ENCODE measurements around the gene OSER1.

Gene OSER1

GRCh38 chr20:44204832-44205215, 5.7 kb downstream of the OSER1 start:
- TF ChIP-seq, protein P1, sequence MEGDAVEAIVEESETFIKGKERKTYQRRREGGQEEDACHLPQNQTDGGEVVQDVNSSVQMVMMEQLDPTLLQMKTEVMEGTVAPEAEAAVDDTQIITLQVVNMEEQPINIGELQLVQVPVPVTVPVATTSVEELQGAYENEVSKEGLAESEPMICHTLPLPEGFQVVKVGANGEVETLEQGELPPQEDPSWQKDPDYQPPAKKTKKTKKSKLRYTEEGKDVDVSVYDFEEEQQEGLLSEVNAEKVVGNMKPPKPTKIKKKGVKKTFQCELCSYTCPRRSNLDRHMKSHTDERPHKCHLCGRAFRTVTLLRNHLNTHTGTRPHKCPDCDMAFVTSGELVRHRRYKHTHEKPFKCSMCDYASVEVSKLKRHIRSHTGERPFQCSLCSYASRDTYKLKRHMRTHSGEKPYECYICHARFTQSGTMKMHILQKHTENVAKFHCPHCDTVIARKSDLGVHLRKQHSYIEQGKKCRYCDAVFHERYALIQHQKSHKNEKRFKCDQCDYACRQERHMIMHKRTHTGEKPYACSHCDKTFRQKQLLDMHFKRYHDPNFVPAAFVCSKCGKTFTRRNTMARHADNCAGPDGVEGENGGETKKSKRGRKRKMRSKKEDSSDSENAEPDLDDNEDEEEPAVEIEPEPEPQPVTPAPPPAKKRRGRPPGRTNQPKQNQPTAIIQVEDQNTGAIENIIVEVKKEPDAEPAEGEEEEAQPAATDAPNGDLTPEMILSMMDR (IDR thresholded peaks at IDR 0.05) = no peak

DNA sequence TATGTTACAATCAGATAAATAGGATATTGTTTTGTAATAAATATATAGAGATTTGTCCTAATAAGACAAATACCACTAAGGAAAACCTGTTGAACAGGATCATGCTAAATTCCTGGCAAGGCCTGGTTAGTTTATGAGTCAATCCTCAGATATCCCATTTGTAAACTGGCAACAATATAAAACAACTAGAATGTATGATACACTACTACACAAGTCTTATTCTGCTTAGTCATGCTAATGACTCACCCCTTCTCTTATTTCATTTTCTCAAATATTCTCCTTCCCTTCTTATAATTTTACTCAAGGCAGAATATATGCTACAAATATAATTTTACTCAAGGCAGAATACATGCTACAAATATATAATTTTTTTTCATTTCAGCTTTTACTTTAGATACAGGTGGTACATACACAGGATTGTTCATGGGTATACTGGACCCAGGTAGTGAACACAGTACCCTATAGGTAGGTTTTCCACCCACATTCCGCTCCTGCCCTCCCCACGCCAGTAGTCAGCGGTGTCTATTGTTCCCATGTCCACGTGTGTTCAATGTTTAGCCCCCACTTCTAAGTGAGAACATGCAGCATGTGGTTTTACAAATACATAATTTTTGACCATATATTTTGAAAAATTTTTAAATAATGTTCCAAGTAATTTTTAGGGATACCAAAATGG, 6.3 kb downstream of the OSER1 start:
- TF ChIP-seq, protein P1 (IDR thresholded peaks at IDR 0.05) = no peak

- TF ChIP-seq, protein P1 (IDR thresholded peaks at IDR 0.05) = no peak
These were observed 7.4 kb downstream of the OSER1 start for GRCh38 chr20:44203161-44203560.

GRCh38 chr20:44200983-44201382, 9.6 kb downstream of the OSER1 start:
- TF ChIP-seq, protein P1 (IDR thresholded peaks at IDR 0.05) = no peak

- TF ChIP-seq, protein P1 (IDR thresholded peaks at IDR 0.05) = no peak
These were observed 10.2 kb downstream of the OSER1 start for GRCh38 chr20:44200371-44200770.

GRCh38 chr20:44199877-44200276, 10.7 kb downstream of the OSER1 start:
- TF ChIP-seq, protein P1 (IDR thresholded peaks at IDR 0.05) = no peak

DNA sequence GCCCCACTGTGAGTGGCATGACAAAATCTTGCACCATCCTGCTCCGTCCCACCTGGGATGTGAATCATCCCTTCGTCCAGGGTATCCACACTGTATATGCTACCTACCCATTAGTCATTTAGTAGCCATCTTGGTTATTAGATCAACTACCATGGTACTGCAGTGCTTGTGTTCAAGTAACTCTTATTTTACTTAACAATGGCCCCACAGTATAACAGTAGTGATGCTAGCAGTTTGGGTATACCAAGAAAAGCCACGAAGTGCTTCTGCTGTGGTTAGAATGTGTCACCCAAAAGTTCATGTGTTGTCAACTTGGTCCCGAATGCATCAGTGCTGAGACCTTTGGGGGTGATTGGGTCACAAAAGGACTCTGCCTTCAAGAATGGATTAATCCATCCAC, 11.7 kb downstream of the OSER1 start:
- TF ChIP-seq, protein P1 (IDR thresholded peaks at IDR 0.05) = no peak

DNA sequence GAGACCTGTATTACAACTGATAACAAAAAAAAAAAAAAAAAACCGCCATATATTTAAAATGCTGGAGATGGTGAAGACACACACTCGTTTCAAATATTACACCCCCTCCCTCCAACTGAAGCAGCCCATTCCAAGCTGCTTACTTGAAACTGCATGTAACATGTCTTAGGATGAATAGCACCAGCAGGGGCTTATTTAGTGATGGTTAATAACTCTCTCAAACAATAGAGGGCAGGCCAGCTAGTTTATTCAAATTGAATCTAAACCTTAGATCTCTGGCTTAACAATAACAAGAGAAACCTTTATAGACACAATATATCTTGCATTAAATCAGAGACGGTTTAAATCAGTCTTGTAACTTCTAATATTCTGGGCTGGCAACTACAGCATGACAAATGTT, 14.3 kb downstream of the OSER1 start:
- TF ChIP-seq, protein P1 (IDR thresholded peaks at IDR 0.05) = no peak
